IMR-90 (cell line): Measurements from ENCODE around the gene IL23R. TPM values are rescaled to one million over a fixed set of nuclear protein-coding genes. Genes with fewer than 3 reads are reported as not detected.

Experiments
- ATAC-seq: fragments of 200-7000 bp; cut with Tn5 transposase; 2 replicates; pipeline ENCODE4 v1.9.1; 2020; ENCODE audit warnings: low read depth, mild to moderate bottlenecking, moderate library complexity
- BruUV-seq: library from RNA; stranded (reverse); fragments of 400-500 nt; replicated peaks from 2 replicates; lab custom pipeline; 2021; lab: Mats Ljungman, UMichigan
- CTCF ChIA-PET: fragments of 300-600 bp; formaldehyde crosslinking; extraction: SDS; loops from one replicate; lab custom pipeline; 2021; ENCODE audit warnings: antibody characterized with exemption; lab: Yijun Ruan, JAX
- POLR2A ChIA-PET: fragments of 300-600 bp; sonication (Branson Sonifier 250); formaldehyde crosslinking; loops from one replicate; lab custom pipeline; 2022; ENCODE audit warnings: antibody characterized with exemption; ENCODE audit not compliant: unreplicated experiment; lab: Charles Lee
- DNase-seq: peaks from one replicate; pipeline ENCODE4 v3.0.0; 2013
- H2AFZ ChIP-seq: replicated peaks from 2 replicates; pipeline ENCODE3; 2013; ENCODE audit warnings: low read length, mild to moderate bottlenecking; ENCODE audit not compliant: poor library complexity
- H2AK5ac ChIP-seq: 2 replicates; pipeline ENCODE4 v1.6.1; 2013; ENCODE audit warnings: low read depth, low read length, inconsistent platforms
- H2AK9ac ChIP-seq: replicated peaks from 2 replicates; pipeline ENCODE3; 2013; ENCODE audit warnings: mild to moderate bottlenecking, low read depth, low read length, moderate library complexity; ENCODE audit not compliant: poor library complexity
- H2BK120ac ChIP-seq: 2 replicates; pipeline ENCODE4 v1.6.1; 2013; ENCODE audit warnings: low read depth, low read length, inconsistent platforms
- H2BK15ac ChIP-seq: 3 replicates; pipeline ENCODE4 v1.6.1; 2013; ENCODE audit warnings: low read depth, low read length, inconsistent platforms
- H2BK20ac ChIP-seq: 2 replicates; pipeline ENCODE4 v1.6.1; 2013; ENCODE audit warnings: low read depth, mild to moderate bottlenecking, inconsistent platforms, low read length, moderate library complexity
- H2BK5ac ChIP-seq: 2 replicates; pipeline ENCODE4 v1.6.1; 2013; ENCODE audit warnings: mild to moderate bottlenecking, low read depth, low read length, inconsistent platforms; ENCODE audit not compliant: poor library complexity, severe bottlenecking
- H3K14ac ChIP-seq: replicated peaks from 2 replicates; pipeline ENCODE4 v1.6.1; 2013; ENCODE audit warnings: low read depth, low read length, inconsistent platforms
- H3K18ac ChIP-seq: 2 replicates; pipeline ENCODE4 v1.6.1; 2013; ENCODE audit warnings: low read depth, low read length, control low read depth
- H3K23ac ChIP-seq: 2 replicates; pipeline ENCODE4 v1.6.1; 2013; ENCODE audit warnings: low read depth, low read length, inconsistent platforms
- H3K27ac ChIP-seq: 2 replicates; pipeline ENCODE4 v1.5.1; 2013; ENCODE audit warnings: mild to moderate bottlenecking, control low read depth, low read length; ENCODE audit not compliant: insufficient read depth
- H3K27me3 ChIP-seq: 2 replicates; pipeline ENCODE4 v1.6.1; 2013; ENCODE audit warnings: low read length; ENCODE audit not compliant: control insufficient read depth, insufficient read depth
- H3K36me3 ChIP-seq: 2 replicates; pipeline ENCODE4 v1.6.1; 2013; ENCODE audit warnings: low read length, mixed read lengths; ENCODE audit not compliant: control insufficient read depth, insufficient read depth
- H3K4ac ChIP-seq: 2 replicates; pipeline ENCODE4 v1.6.1; 2013; ENCODE audit warnings: low read depth, low read length, inconsistent platforms
- H3K4me1 ChIP-seq: 2 replicates; pipeline ENCODE4 v1.6.1; 2013; ENCODE audit warnings: low read length, mixed read lengths; ENCODE audit not compliant: control insufficient read depth, insufficient read depth
- H3K4me2 ChIP-seq: 2 replicates; pipeline ENCODE4 v1.6.1; 2013; ENCODE audit warnings: low read depth, mild to moderate bottlenecking, control low read depth, low read length, moderate library complexity
- H3K4me3 ChIP-seq: 2 replicates; pipeline ENCODE4 v1.5.1; 2013; ENCODE audit warnings: low read depth, mild to moderate bottlenecking, control low read depth, low read length, moderate library complexity; ENCODE audit not compliant: insufficient read depth
- H3K56ac ChIP-seq: 2 replicates; pipeline ENCODE4 v1.6.1; 2013; ENCODE audit warnings: low read length, inconsistent platforms; ENCODE audit not compliant: insufficient read depth; ENCODE audit errors: extremely low read depth
- H3K79me1 ChIP-seq, 2 experiments: 2 replicates each; pipeline ENCODE4 v1.6.1; 2013; ENCODE audit warnings: low read length in 2 of 2, inconsistent platforms in 1 of 2, low read depth in 1 of 2
- H3K9ac ChIP-seq: 2 replicates; pipeline ENCODE4 v1.6.1; 2013; ENCODE audit warnings: low read depth, low read length, control low read depth
- H3K9me1 ChIP-seq: 2 replicates; pipeline ENCODE4 v1.6.1; 2013; ENCODE audit warnings: low read length, inconsistent platforms; ENCODE audit not compliant: insufficient read depth
- H3K9me3 ChIP-seq: 2 replicates; pipeline ENCODE4 v1.6.1; 2013; ENCODE audit warnings: low read length; ENCODE audit not compliant: control insufficient read depth, insufficient read depth
- H4K20me1 ChIP-seq: 2 replicates; pipeline ENCODE4 v1.6.1; 2013; ENCODE audit warnings: low read length, inconsistent platforms; ENCODE audit not compliant: insufficient read depth
- H4K5ac ChIP-seq: 2 replicates; pipeline ENCODE4 v1.6.1; 2013; ENCODE audit warnings: mild to moderate bottlenecking, low read depth, low read length, control low read depth
- H4K8ac ChIP-seq, 2 experiments: 2 replicates each; pipeline ENCODE4 v1.6.1; 2013; ENCODE audit warnings: low read depth in 2 of 2, low read length in 2 of 2, control low read depth in 1 of 2, inconsistent platforms in 1 of 2
- H4K91ac ChIP-seq: 2 replicates; pipeline ENCODE4 v1.6.1; 2013; ENCODE audit warnings: low read depth, low read length, inconsistent platforms; ENCODE audit not compliant: insufficient read depth
- CEBPB ChIP-seq: IDR thresholded peaks from 2 replicates; pipeline ENCODE4 v1.6.1; 2012; ENCODE audit warnings: low read depth, low read length, improper control_type of control experiment
- CHD1 ChIP-seq: IDR thresholded peaks from 2 replicates; pipeline ENCODE4 v1.6.1; 2012; ENCODE audit warnings: low read depth, low read length, improper control_type of control experiment
- CTCF ChIP-seq: conservative IDR thresholded peaks from 2 replicates; pipeline ENCODE4 v1.5.1; 2012; ENCODE audit warnings: mild to moderate bottlenecking, low read depth, low read length, improper control_type of control experiment
- ELK1 ChIP-seq: fragments of 150-350 bp; IDR thresholded peaks from 2 replicates; pipeline ENCODE4 v1.6.1; 2016; ENCODE audit warnings: low read depth, mild to moderate bottlenecking, low read length, moderate library complexity, borderline replicate concordance
- MAFK ChIP-seq: IDR thresholded peaks from 2 replicates; pipeline ENCODE4 v1.6.1; 2012; ENCODE audit warnings: low read depth, low read length, improper control_type of control experiment
- MAZ ChIP-seq: IDR thresholded peaks from 2 replicates; pipeline ENCODE4 v1.6.1; 2012; ENCODE audit warnings: low read depth, mild to moderate bottlenecking, low read length, improper control_type of control experiment, moderate library complexity, borderline replicate concordance
- MXI1 ChIP-seq: IDR thresholded peaks from 2 replicates; pipeline ENCODE4 v1.6.1; 2012; ENCODE audit warnings: low read depth, mild to moderate bottlenecking, low read length, moderate library complexity, borderline replicate concordance
- RAD21 ChIP-seq: IDR thresholded peaks from 2 replicates; pipeline ENCODE4 v1.6.1; 2012; ENCODE audit warnings: low read length, improper control_type of control experiment
- RFX5 ChIP-seq: IDR thresholded peaks from 2 replicates; pipeline ENCODE4 v1.8.0; 2012; ENCODE audit warnings: low read depth, mild to moderate bottlenecking, low read length, moderate library complexity
- USF2 ChIP-seq: fragments of 150-350 bp; IDR thresholded peaks from 2 replicates; pipeline ENCODE4 v1.6.1; 2017; ENCODE audit warnings: mild to moderate bottlenecking, antibody characterized with exemption, low read length, low read depth
- WGBS, 2 experiments: methylation state at CpG; one replicate each; pipeline versions ENCODE4 v1.1.5 to v1.1.7; 2013; ENCODE audit warnings: missing lambda C conversion rate in 2 of 2; ENCODE audit not compliant: insufficient read length in 1 of 2; ENCODE audit errors: extremely low coverage in 2 of 2; 5-methylcytosine and 5-hydroxymethylcytosine counted together
- dilution Hi-C: fragments of 300-500 bp; cut with HindIII; formaldehyde crosslinking; loops from one replicate; pipeline ENCODE4 v1.14.3; 2018; ENCODE audit warnings: low sequenced_read_pairs; ENCODE audit not compliant: unreplicated experiment
- in situ Hi-C: fragments of 300-500 bp; cut with MboI; formaldehyde crosslinking; loops from 3 replicates; pipeline ENCODE4 v1.14.3; 2019; ENCODE audit warnings: low sequenced_read_pairs, inconsistent platforms, mixed read lengths
- intact Hi-C: fragments of 100-400 bp; cut with micrococcal nuclease; formaldehyde crosslinking; loops from 2 replicates; pipeline ENCODE4 v1.10.0; 2022
- polyA plus RNA-seq, 3 experiments: library from polyadenylated mRNA; depleted of rRNA; stranded (reverse); fragments of >200 nt; gene quantifications; 2 replicates each; pipeline ENCODE4 v1.2.3, GENCODE V29; 2012; ENCODE audit warnings: low replicate concordance in 1 of 3
- total RNA-seq: library from RNA; depleted of rRNA; stranded (reverse); fragments of >200 nt; gene quantifications from 2 replicates; pipeline ENCODE4 v1.2.3, GENCODE V29; 2012

IL23R gene
- total and polyA plus RNA-seq, 2 of the 4 experiments (the other 2 are of a cell fraction) = not detected

- Histone ChIP-seq H3K18ac (no peak overlapping the region), H3K9ac (no peak overlapping the region), H3K4ac (no peak overlapping the region), H3K9me3 (no peaks in the 10 kb centered on the region), H2BK120ac (no peak overlapping the region), H4K5ac (no peak overlapping the region), H2BK15ac (no peak overlapping the region), H4K8ac (no peak overlapping the region), H3K79me1 (no peaks in the 10 kb centered on the region), H2AFZ (no peak overlapping the region), H3K4me2 (no peak overlapping the region), H2AK9ac (no peak overlapping the region), H3K36me3 (no peaks in the 10 kb centered on the region), H3K4me3 (no peak overlapping the region), H3K23ac (no peak overlapping the region), H3K27me3 (no peaks in the 10 kb centered on the region), H4K20me1 (no peaks in the 10 kb centered on the region), H2BK5ac (no peak overlapping the region), H2AK5ac (no peak overlapping the region), H3K9me1 (no peaks in the 10 kb centered on the region), H3K56ac (no peak overlapping the region), H3K4me1 (peaks cover 4% of the 10 kb centered on the region; the same call in 1 of the 2 replicates), H3K14ac (no peak overlapping the region), H3K27ac (no peak overlapping the region), H2BK20ac (no peak overlapping the region), H4K91ac (no peak overlapping the region)
- POLR2A ChIA-PET = no interaction called here
- no peak for DNase-seq
- no TSS peak for BruUV-seq
- no peak for ATAC-seq
- TF ChIP-seq MAZ = no peak
- TF ChIP-seq RAD21 = no peak
- no peak for TF ChIP-seq CHD1
- no peak for TF ChIP-seq CTCF
- TF ChIP-seq CEBPB = no peak
- no peak for TF ChIP-seq RFX5
- TF ChIP-seq ELK1 = no peak
- no peak for TF ChIP-seq MXI1
- TF ChIP-seq MAFK = no peak
- TF ChIP-seq USF2 = no peak
- WGBS, 2 experiments = 100% methylated on average over 1 of the region's 3 CpGs; no CpG with 5 or more reads in 1 of the 2 experiments
- in situ Hi-C loops = no loop called here
- dilution Hi-C loops = no loop called here
- CTCF ChIA-PET = interaction anchor here (0.9 to 1.2 kb wide), 2 partner anchors 10 to 11 kb away, joined by 4 read pairs; no protein-coding TSS in a partner anchor
- intact Hi-C loops = no loop called here
Measured at GRCh38 chr1:67138813-67139499, 27.3 kb upstream of the IL23R start.
